Nephron progenitor cell (in vitro differentiated cells): ENCODE results near the gene EDNRA.

ENCODE experiments used
- DNase-seq: peaks from one replicate; pipeline ENCODE4 v3.0.0; 2021
- H3K27ac Mint-ChIP-seq: 2 replicates; pipeline ENCODE4 v1.8.0; 2021; ENCODE audit warnings: mild to moderate bottlenecking, moderate library complexity, mixed read lengths
- H3K27me3 Mint-ChIP-seq: 2 replicates; pipeline ENCODE4 v1.8.0; 2021; ENCODE audit warnings: mild to moderate bottlenecking, low read depth, mixed read lengths; ENCODE audit not compliant: poor library complexity
- H3K36me3 Mint-ChIP-seq: 2 replicates; pipeline ENCODE4 v1.8.0; 2021; ENCODE audit warnings: low read depth, mixed read lengths
- H3K4me1 Mint-ChIP-seq: 2 replicates; pipeline ENCODE4 v1.8.0; 2021; ENCODE audit warnings: mixed read lengths
- H3K4me3 Mint-ChIP-seq: 2 replicates; pipeline ENCODE4 v1.8.0; 2021; ENCODE audit warnings: mild to moderate bottlenecking, moderate library complexity, mixed read lengths
- H3K9me3 Mint-ChIP-seq: 2 replicates; pipeline ENCODE4 v1.8.0; 2021; ENCODE audit warnings: mild to moderate bottlenecking, moderate library complexity, mixed read lengths
- TF ChIP-seq, protein P1 (sequence below): fragments of 200-600 bp; sonication (generic); IDR thresholded peaks from 2 replicates; pipeline ENCODE4 v1.5.0; 2021; ENCODE audit warnings: antibody characterized with exemption

EDNRA gene

DNA sequence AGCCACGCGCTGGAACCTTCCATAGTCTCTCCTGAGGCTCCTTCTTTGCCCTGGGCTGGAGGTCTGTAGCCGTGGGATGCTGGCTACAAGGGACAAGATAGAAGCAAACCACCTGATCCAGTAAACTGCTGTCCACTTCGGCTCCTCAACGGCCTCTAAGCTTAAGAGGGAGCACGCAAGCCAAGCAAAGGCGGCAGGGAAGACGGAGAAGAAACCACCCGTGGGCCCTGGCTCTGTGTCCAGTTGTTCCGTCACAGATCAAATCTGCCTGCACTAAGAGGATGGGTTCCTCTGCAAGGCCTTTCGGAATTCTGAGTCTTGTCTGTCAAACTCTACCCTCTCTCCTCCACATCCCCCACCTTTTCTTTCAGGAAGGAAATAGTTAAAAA lies 401 bp upstream of the EDNRA start:
- no peak overlapping the region for H3K27ac Mint-ChIP-seq

GRCh38 chr4:147481577-147482109 lies 746 bp downstream of the EDNRA start:
- TF ChIP-seq, protein P1, sequence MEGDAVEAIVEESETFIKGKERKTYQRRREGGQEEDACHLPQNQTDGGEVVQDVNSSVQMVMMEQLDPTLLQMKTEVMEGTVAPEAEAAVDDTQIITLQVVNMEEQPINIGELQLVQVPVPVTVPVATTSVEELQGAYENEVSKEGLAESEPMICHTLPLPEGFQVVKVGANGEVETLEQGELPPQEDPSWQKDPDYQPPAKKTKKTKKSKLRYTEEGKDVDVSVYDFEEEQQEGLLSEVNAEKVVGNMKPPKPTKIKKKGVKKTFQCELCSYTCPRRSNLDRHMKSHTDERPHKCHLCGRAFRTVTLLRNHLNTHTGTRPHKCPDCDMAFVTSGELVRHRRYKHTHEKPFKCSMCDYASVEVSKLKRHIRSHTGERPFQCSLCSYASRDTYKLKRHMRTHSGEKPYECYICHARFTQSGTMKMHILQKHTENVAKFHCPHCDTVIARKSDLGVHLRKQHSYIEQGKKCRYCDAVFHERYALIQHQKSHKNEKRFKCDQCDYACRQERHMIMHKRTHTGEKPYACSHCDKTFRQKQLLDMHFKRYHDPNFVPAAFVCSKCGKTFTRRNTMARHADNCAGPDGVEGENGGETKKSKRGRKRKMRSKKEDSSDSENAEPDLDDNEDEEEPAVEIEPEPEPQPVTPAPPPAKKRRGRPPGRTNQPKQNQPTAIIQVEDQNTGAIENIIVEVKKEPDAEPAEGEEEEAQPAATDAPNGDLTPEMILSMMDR = no peak
- H3K36me3 Mint-ChIP-seq = no peaks in the 10 kb centered on the region
- no peaks in the 10 kb centered on the region for H3K9me3 Mint-ChIP-seq
- no peak overlapping the region for H3K27ac Mint-ChIP-seq
- peaks cover 43% of the 10 kb centered on the region for H3K27me3 Mint-ChIP-seq
- no peak for DNase-seq
- H3K4me3 Mint-ChIP-seq = peak overlapping the region; percentile 94
- peaks cover 11% of the 10 kb centered on the region for H3K4me1 Mint-ChIP-seq

More for the DNA sequence above, 401 bp upstream of the EDNRA start:
- H3K4me1 Mint-ChIP-seq = peaks cover 11% of the 10 kb centered on the region
- H3K4me3 Mint-ChIP-seq = peak overlapping the region; percentile 94
- H3K9me3 Mint-ChIP-seq = no peaks in the 10 kb centered on the region
- TF ChIP-seq, protein P1 = no peak
- H3K36me3 Mint-ChIP-seq = no peaks in the 10 kb centered on the region
- DNase-seq = no peak
- peaks cover 43% of the 10 kb centered on the region for H3K27me3 Mint-ChIP-seq

DNA sequence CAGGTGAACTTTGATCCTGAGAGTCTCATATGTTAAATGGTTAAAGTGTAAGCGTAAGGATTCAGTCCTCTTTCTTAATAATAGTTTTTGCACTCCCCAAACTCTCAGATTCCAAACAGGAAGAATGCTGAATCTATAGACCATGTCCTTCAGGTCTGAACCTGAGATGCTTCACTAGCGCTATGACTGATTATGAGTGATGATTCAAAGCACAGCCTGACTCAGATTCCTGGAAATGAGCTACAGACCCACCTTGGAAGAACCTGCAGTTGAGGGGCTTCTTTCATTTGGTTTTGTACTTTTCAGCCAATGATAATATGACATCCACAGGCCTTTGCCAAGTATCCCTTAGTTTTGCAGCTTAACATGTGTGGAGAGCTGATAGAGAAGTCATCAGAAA lies 1.4 kb downstream of the EDNRA start:
- H3K27ac Mint-ChIP-seq = no peak overlapping the region

GRCh38 chr4:147485167-147485566 lies 4.3 kb downstream of the EDNRA start:
- no peak for DNase-seq
- Mint-ChIP-seq H3K36me3 (no peaks in the 10 kb centered on the region), H3K27ac (no peak overlapping the region), H3K4me1 (peaks cover 11% of the 10 kb centered on the region), H3K9me3 (no peaks in the 10 kb centered on the region), H3K27me3 (peaks cover 30% of the 10 kb centered on the region), H3K4me3 (no peak overlapping the region)
- TF ChIP-seq, protein P1 = no peak

More for the DNA sequence above, 1.4 kb downstream of the EDNRA start:
- peaks cover 11% of the 10 kb centered on the region for H3K4me1 Mint-ChIP-seq
- DNase-seq = no peak
- TF ChIP-seq, protein P1 = no peak
- peak overlapping the region; percentile 94 for H3K4me3 Mint-ChIP-seq
- no peaks in the 10 kb centered on the region for H3K36me3 Mint-ChIP-seq
- no peaks in the 10 kb centered on the region for H3K9me3 Mint-ChIP-seq
- peaks cover 43% of the 10 kb centered on the region for H3K27me3 Mint-ChIP-seq

GRCh38 chr4:147487616-147488015 lies 6.7 kb downstream of the EDNRA start:
- no peak overlapping the region for H3K27ac Mint-ChIP-seq
- no peak for DNase-seq
- TF ChIP-seq, protein P1 = no peak
- no peaks in the 10 kb centered on the region for H3K36me3 Mint-ChIP-seq
- peaks cover 2% of the 10 kb centered on the region for H3K4me1 Mint-ChIP-seq
- H3K9me3 Mint-ChIP-seq = no peaks in the 10 kb centered on the region
- H3K4me3 Mint-ChIP-seq = no peak overlapping the region
- H3K27me3 Mint-ChIP-seq = peaks cover 7% of the 10 kb centered on the region

DNA sequence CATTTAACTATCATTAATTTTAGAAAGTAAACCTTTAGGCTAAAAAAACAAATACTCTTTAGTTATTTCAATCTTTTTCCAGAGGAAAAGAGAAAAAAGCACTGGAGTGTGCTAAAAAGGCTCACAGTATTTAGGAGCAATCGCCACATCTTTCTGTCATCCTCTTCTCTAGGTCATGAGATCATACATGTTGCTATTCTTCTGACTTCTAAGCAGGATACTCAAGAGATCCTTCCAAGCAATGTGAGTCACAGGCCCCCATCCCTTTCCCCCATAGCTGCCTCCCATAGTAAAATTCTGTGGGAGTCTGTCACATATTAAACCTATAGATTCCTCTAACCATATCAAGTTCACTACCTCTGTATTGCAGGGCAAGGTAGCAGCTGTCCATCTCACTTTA lies 7.7 kb downstream of the EDNRA start:
- H3K27ac Mint-ChIP-seq = no peak overlapping the region
- H3K4me3 Mint-ChIP-seq = no peak overlapping the region
- H3K27me3 Mint-ChIP-seq = peaks cover 3% of the 10 kb centered on the region
- no peaks in the 10 kb centered on the region for H3K9me3 Mint-ChIP-seq
- TF ChIP-seq, protein P1 = no peak
- no peaks in the 10 kb centered on the region for H3K36me3 Mint-ChIP-seq
- H3K4me1 Mint-ChIP-seq = peaks cover 8% of the 10 kb centered on the region
- no peak for DNase-seq
